Measurements from ENCODE around the gene BEST2.

Gene BEST2

DNA sequence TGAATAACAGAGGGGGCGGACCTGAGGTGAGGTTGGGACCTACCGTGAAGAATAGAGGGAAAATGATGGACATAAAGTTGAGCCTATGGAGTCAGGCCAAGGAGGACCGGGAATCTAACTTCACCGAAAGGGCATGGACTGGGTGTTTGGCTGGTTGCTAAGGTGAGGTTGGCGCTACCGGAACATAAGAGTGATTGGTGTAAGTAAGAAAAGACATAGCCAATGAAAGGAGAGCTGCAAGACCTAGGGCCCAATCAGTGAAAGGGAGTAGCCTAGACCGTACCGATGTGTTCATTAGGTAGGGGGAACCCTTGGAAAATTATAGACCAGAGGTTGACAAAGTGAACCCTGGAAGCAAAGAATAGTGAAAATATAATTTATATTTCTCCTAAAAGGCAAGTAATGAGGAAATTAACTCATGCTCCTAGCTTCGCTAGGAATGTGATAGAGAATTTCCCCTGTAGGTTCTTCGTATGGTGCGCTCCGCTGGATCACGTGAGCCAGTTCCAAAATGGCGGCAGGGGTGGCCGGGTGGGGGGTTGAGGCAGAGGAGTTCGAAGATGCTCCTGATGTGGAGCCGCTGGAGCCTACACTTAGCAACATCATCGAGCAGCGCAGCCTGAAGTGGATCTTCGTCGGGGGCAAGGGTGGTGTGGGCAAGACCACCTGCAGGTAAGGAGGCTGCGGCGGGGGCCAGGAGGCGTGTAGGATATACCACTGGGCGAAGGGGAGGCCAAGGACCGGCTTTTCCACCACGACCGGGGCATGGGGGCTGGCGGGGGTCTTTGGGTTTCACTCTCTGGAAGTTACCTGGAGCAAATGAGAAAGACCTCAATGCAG, 14.4 kb upstream of the BEST2 start, which contains the start of gene GET3:
Gene GET3, plus strand, starts transcription at position 503 of the 840 bp plus-strand sequence. Its CDS starts 9 bp downstream, at position 512.
- H4K8ac ChIP-seq (ENCODE audit: low read depth, low read length): peak within 1 kb of the TSS; percentile 95
- no peak within 1 kb of the TSS for H3K23ac ChIP-seq (ENCODE audit: low read depth, low read length, poor library complexity)
- H2BK120ac ChIP-seq (ENCODE audit: low read depth, low read length): no peak within 1 kb of the TSS
- H2BK5ac ChIP-seq (ENCODE audit: low read length): peak within 1 kb of the TSS; percentile 67
- H2BK15ac ChIP-seq (ENCODE audit: low read length): no peak within 1 kb of the TSS
- no peak within 1 kb of the TSS for H2BK12ac ChIP-seq (ENCODE audit: low read length)
- peak within 1 kb of the TSS; percentile 92 to 97 for H3K4me3 ChIP-seq (ENCODE audit: low read length in 2 of 2)
- H3K9ac ChIP-seq (ENCODE audit: low read depth, low read length, poor library complexity): peak within 1 kb of the TSS; percentile 97
- H2AFZ ChIP-seq (ENCODE audit: low read length): peak within 1 kb of the TSS; percentile 89
- peaks cover 12% of the 10 kb centered on the region for H3K79me1 ChIP-seq (ENCODE audit: low read depth, low read length)
- H4K91ac ChIP-seq (ENCODE audit: low read depth, low read length, poor library complexity): no peak within 1 kb of the TSS
- H2AK5ac ChIP-seq (ENCODE audit: low read depth, low read length): peak within 1 kb of the TSS; percentile 82
- peaks cover 9 to 11% of the 10 kb centered on the region in 2 donors for H3K4me1 ChIP-seq (ENCODE audit: control insufficient read depth in 2 of 2, insufficient read depth in 1 of 2, low read depth in 1 of 2, low read length in 2 of 2)
- no peaks in the 10 kb centered on the region for H3K9me3 ChIP-seq (replicated peaks in 1 of 2; ENCODE audit: control insufficient read depth in 2 of 2, insufficient read depth in 1 of 2, low read depth in 1 of 2, low read length in 2 of 2)
- H3K36me3 ChIP-seq (replicated peaks in 1 of 2; ENCODE audit: control insufficient read depth in 2 of 2, insufficient read depth in 2 of 2, low read length in 2 of 2): peaks cover 12 to 31% of the 10 kb centered on the region in 2 donors
- no peak within 1 kb of the TSS for H3K14ac ChIP-seq (ENCODE audit: low read length)
- H3K18ac ChIP-seq (ENCODE audit: low read length): peak within 1 kb of the TSS; percentile 88
- DNase-seq (ENCODE audit: low spot score): peak; percentile 99
- peak within 1 kb of the TSS; percentile 65 for H3K27ac ChIP-seq (replicated peaks; ENCODE audit: low read length)
- H3K27me3 ChIP-seq (ENCODE audit: control insufficient read depth in 3 of 3, insufficient read depth in 3 of 3, low read depth in 1 of 3, low read length in 3 of 3): no peaks in the 10 kb centered on the region
- peak within 1 kb of the TSS; percentile 85 for H3K4me2 ChIP-seq (ENCODE audit: insufficient read depth, low read length, poor library complexity, severe bottlenecking)
- no peak within 1 kb of the TSS for H3K4ac ChIP-seq (ENCODE audit: low read length)
- no CpG with 5 or more reads among the region's 29 CpGs for WGBS, 2 donors (ENCODE audit: extremely low coverage in 2 of 2, insufficient read length in 2 of 2, insufficient replicate concordance in 1 of 2)

DNA sequence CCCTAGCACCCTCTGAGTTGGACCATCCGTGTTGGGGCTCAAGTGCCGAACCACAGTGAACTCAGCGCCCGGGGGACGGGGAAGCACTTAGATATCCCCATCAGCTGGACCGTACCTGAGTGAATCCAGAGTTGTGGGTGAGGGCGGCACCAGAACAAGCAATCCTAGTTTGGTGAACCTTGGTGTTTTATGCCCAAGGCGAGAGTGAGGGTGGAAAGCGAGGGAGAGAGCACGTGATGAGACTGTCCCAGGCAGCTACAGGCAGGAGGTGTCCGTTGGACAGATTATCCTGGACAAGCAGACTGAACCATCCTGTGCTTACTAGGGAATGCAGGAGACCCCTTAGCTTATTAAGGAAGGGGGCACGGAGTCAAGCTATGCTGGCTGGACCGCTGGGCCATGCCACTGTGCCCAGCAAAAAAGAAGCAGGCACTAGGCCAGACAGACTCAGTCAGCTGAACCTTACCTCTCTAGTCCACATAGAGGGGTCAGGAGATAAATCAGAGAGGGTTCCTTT, 13.7 kb upstream of the BEST2 start:
- no peak for DNase-seq (ENCODE audit: low spot score)
- H4K91ac ChIP-seq (ENCODE audit: low read depth, low read length, poor library complexity): no peak overlapping the region
- no peak overlapping the region for H3K27ac ChIP-seq (replicated peaks; ENCODE audit: low read length)
- H4K8ac ChIP-seq (ENCODE audit: low read depth, low read length): no peak overlapping the region
- peak overlapping the region; percentile 82 for H2AK5ac ChIP-seq (ENCODE audit: low read depth, low read length)
- WGBS, 2 donors (ENCODE audit: extremely low coverage in 2 of 2, insufficient read length in 2 of 2, insufficient replicate concordance in 1 of 2): no CpG with 5 or more reads among the region's 13 CpGs
- no peak overlapping the region for H3K4ac ChIP-seq (ENCODE audit: low read length)
- H2BK5ac ChIP-seq (ENCODE audit: low read length): peak overlapping the region; percentile 67
- peak overlapping the region; percentile 92 to 97 for H3K4me3 ChIP-seq (ENCODE audit: low read length in 2 of 2)
- H2AFZ ChIP-seq (ENCODE audit: low read length): peak overlapping the region; percentile 89
- no peaks in the 10 kb centered on the region for H3K27me3 ChIP-seq (ENCODE audit: control insufficient read depth in 3 of 3, insufficient read depth in 3 of 3, low read depth in 1 of 3, low read length in 3 of 3)
- H2BK120ac ChIP-seq (ENCODE audit: low read depth, low read length): no peak overlapping the region
- H3K14ac ChIP-seq (ENCODE audit: low read length): no peak overlapping the region
- no peak overlapping the region for H2BK12ac ChIP-seq (ENCODE audit: low read length)
- H3K4me1 ChIP-seq (ENCODE audit: control insufficient read depth in 2 of 2, insufficient read depth in 1 of 2, low read depth in 1 of 2, low read length in 2 of 2): peaks cover 9 to 10% of the 10 kb centered on the region in 2 donors
- H3K79me1 ChIP-seq (ENCODE audit: low read depth, low read length): peaks cover 10% of the 10 kb centered on the region
- peak overlapping the region; percentile 29 for H3K18ac ChIP-seq (ENCODE audit: low read length)
- no peak overlapping the region for H2BK15ac ChIP-seq (ENCODE audit: low read length)
- no peak overlapping the region for H3K23ac ChIP-seq (ENCODE audit: low read depth, low read length, poor library complexity)
- H3K36me3 ChIP-seq (replicated peaks in 1 of 2; ENCODE audit: control insufficient read depth in 2 of 2, insufficient read depth in 2 of 2, low read length in 2 of 2): peaks cover 11 to 28% of the 10 kb centered on the region in 2 donors
- peak overlapping the region; percentile 85 for H3K4me2 ChIP-seq (ENCODE audit: insufficient read depth, low read length, poor library complexity, severe bottlenecking)
- H3K9me3 ChIP-seq (replicated peaks in 1 of 2; ENCODE audit: control insufficient read depth in 2 of 2, insufficient read depth in 1 of 2, low read depth in 1 of 2, low read length in 2 of 2): no peaks in the 10 kb centered on the region
- H3K9ac ChIP-seq (ENCODE audit: low read depth, low read length, poor library complexity): peak overlapping the region; percentile 97

DNA sequence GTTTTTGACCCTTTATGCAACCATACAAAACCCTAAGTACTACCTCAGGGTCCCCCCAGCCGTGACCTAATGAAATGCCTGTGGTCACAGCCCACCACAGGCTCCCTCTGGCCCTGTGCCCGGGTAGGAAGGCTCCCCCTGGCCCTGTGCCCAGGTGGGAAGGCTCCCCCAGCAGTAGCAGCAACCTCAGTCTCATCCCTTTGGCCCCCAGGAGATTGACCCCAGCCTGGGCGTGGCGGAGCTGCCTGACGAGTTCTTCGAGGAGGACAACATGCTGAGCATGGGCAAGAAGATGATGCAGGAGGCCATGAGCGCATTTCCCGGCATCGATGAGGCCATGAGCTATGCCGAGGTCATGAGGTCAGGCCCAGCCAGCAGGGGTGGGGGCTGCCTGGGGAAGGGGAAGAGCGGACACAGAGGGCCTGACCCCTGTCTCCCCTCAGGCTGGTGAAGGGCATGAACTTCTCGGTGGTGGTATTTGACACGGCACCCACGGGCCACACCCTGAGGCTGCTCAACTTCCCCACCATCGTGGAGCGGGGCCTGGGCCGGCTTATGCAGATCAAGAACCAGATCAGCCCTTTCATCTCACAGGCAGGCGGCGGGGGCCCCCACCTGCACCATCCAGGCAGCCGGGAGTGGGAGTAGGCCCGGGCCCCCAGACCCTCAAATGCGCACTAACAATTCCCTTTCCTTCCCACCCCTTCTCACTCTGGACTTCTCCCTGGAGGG, 6.3 kb upstream of the BEST2 start:
- H3K79me1 ChIP-seq (ENCODE audit: low read depth, low read length): peaks cover 7% of the 10 kb centered on the region
- H3K23ac ChIP-seq (ENCODE audit: low read depth, low read length, poor library complexity): peak overlapping the region; percentile 73
- H3K4ac ChIP-seq (ENCODE audit: low read length): no peak overlapping the region
- no peak overlapping the region for H3K4me2 ChIP-seq (ENCODE audit: insufficient read depth, low read length, poor library complexity, severe bottlenecking)
- H3K9me3 ChIP-seq (replicated peaks in 1 of 2; ENCODE audit: control insufficient read depth in 2 of 2, insufficient read depth in 1 of 2, low read depth in 1 of 2, low read length in 2 of 2): peaks cover 4% of the 10 kb centered on the region in 2 donors
- peaks cover 35 to 48% of the 10 kb centered on the region in 2 donors for H3K36me3 ChIP-seq (replicated peaks in 1 of 2; ENCODE audit: control insufficient read depth in 2 of 2, insufficient read depth in 2 of 2, low read length in 2 of 2)
- no peak for DNase-seq (ENCODE audit: low spot score)
- no peak overlapping the region for H2AFZ ChIP-seq (ENCODE audit: low read length)
- H3K14ac ChIP-seq (ENCODE audit: low read length): no peak overlapping the region
- H2BK5ac ChIP-seq (ENCODE audit: low read length): peak overlapping the region; percentile 75
- H3K27ac ChIP-seq (replicated peaks; ENCODE audit: low read length): no peak overlapping the region
- H3K18ac ChIP-seq (ENCODE audit: low read length): no peak overlapping the region
- no peak overlapping the region for H4K8ac ChIP-seq (ENCODE audit: low read depth, low read length)
- H2BK120ac ChIP-seq (ENCODE audit: low read depth, low read length): no peak overlapping the region
- no peak overlapping the region for H2BK15ac ChIP-seq (ENCODE audit: low read length)
- H2BK12ac ChIP-seq (ENCODE audit: low read length): no peak overlapping the region
- H3K9ac ChIP-seq (ENCODE audit: low read depth, low read length, poor library complexity): no peak overlapping the region
- H3K27me3 ChIP-seq (ENCODE audit: control insufficient read depth in 3 of 3, insufficient read depth in 3 of 3, low read depth in 1 of 3, low read length in 3 of 3): peaks cover 0 to 7% (median 1%) of the 10 kb centered on the region in 3 experiments
- no peaks in the 10 kb centered on the region for H3K4me1 ChIP-seq (ENCODE audit: control insufficient read depth in 2 of 2, insufficient read depth in 1 of 2, low read depth in 1 of 2, low read length in 2 of 2)
- no peak overlapping the region for H4K91ac ChIP-seq (ENCODE audit: low read depth, low read length, poor library complexity)
- no CpG with 5 or more reads among the region's 22 CpGs for WGBS, 2 donors (ENCODE audit: extremely low coverage in 2 of 2, insufficient read length in 2 of 2, insufficient replicate concordance in 1 of 2)
- H2AK5ac ChIP-seq (ENCODE audit: low read depth, low read length): no peak overlapping the region
- no peak overlapping the region for H3K4me3 ChIP-seq (ENCODE audit: low read length in 2 of 2)
